Uterus (tissue), 2 donors: ENCODE measurements around the gene ZNF784.

Experiments used
- POLR2A ChIP-seq, 2 donors: fragments of 450-650 bp; IDR thresholded peaks; one replicate each; pipeline ENCODE4 v1.6.1; 2016; ENCODE audit warnings: antibody characterized with exemption in 2 of 2, mild to moderate bottlenecking in 1 of 2, moderate library complexity in 1 of 2
- TF ChIP-seq, protein P1 (sequence below), 4 experiments: fragments of 200-600 bp in 2 of 4; fragments of 450-650 bp in 2 of 4; sonication (generic) in 2 of 4; IDR thresholded peaks; one replicate each; pipeline ENCODE4 v1.5.1; 2016 to 2019; ENCODE audit warnings: antibody characterized with exemption in 4 of 4, mild to moderate bottlenecking in 2 of 4, moderate library complexity in 1 of 4

DNA sequence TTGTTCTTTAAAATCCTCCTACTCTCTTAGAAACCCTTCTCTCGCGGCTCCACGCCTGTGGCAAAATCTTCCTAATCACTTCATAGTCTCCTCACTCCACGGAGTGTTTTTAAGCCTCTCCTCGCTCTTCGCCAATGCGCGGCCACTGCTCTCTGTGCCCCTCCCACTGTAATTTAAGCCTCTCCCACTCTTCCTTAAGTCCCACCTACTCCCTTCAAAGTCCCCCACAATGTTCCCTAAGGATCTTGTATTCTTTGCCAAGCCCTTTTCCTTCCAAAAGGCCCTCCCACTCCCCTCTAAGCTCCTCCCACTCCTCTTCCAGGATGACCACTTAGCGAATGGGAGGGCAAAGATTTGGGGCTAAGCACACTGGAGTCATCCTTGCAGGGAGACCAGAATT, 26.3 kb downstream of the ZNF784 start:
- TF ChIP-seq, protein P1, sequence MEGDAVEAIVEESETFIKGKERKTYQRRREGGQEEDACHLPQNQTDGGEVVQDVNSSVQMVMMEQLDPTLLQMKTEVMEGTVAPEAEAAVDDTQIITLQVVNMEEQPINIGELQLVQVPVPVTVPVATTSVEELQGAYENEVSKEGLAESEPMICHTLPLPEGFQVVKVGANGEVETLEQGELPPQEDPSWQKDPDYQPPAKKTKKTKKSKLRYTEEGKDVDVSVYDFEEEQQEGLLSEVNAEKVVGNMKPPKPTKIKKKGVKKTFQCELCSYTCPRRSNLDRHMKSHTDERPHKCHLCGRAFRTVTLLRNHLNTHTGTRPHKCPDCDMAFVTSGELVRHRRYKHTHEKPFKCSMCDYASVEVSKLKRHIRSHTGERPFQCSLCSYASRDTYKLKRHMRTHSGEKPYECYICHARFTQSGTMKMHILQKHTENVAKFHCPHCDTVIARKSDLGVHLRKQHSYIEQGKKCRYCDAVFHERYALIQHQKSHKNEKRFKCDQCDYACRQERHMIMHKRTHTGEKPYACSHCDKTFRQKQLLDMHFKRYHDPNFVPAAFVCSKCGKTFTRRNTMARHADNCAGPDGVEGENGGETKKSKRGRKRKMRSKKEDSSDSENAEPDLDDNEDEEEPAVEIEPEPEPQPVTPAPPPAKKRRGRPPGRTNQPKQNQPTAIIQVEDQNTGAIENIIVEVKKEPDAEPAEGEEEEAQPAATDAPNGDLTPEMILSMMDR (IDR thresholded peaks at IDR 0.05), result no peak
- no peak for TF ChIP-seq POLR2A (IDR thresholded peaks at IDR 0.05)
